SK-N-SH treated with all-trans-retinoic acid at 6 μM for 48 hours (cell line): ENCODE measurements around the gene LIMS1.

Experiments
- ATAC-seq: fragments of 200-7000 bp; cut with Tn5 transposase; 3 replicates; pipeline ENCODE4 v1.9.1; 2020; ENCODE audit warnings: mild to moderate bottlenecking, moderate library complexity
- ARNTL ChIP-seq: fragments of 450-650 bp; formaldehyde crosslinking; IDR thresholded peaks from 2 replicates; pipeline ENCODE4 v1.5.0; 2020; ENCODE audit warnings: low read depth, mild to moderate bottlenecking, moderate library complexity, borderline replicate concordance
- BACH2 ChIP-seq: fragments of 250-450 bp; sonication (Bioruptor Pico); IDR thresholded peaks from 2 replicates; pipeline ENCODE4 v1.9.0; 2021; ENCODE audit warnings: mild to moderate bottlenecking, borderline replicate concordance
- CSDC2 ChIP-seq: fragments of 250-450 bp; sonication (Bioruptor Pico); IDR thresholded peaks from 2 replicates; pipeline ENCODE4 v1.5.0; 2020; ENCODE audit warnings: mild to moderate bottlenecking, moderate library complexity
- GLIS3 ChIP-seq: fragments of 250-450 bp; sonication (Bioruptor Pico); IDR thresholded peaks from 2 replicates; pipeline ENCODE4 v1.5.0; 2020; ENCODE audit warnings: mild to moderate bottlenecking, moderate library complexity
- ISL1 ChIP-seq: fragments of 250-450 bp; sonication (Bioruptor Pico); IDR thresholded peaks from 2 replicates; pipeline ENCODE4 v2.1.2; 2022; ENCODE audit warnings: mild to moderate bottlenecking, moderate library complexity
- OSR1 ChIP-seq: fragments of 250-450 bp; sonication (Bioruptor Pico); IDR thresholded peaks from 2 replicates; pipeline ENCODE4 v1.8.0; 2022; ENCODE audit warnings: moderate library complexity, mild to moderate bottlenecking, inconsistent platforms
- PPARA ChIP-seq: fragments of 250-450 bp; sonication (Bioruptor Pico); IDR thresholded peaks from 2 replicates; pipeline ENCODE4 v1.5.0; 2020; ENCODE audit warnings: mild to moderate bottlenecking, borderline replicate concordance
- RARB ChIP-seq: fragments of 250-450 bp; sonication (Bioruptor Pico); IDR thresholded peaks from 2 replicates; pipeline ENCODE4 v1.8.0; 2021; ENCODE audit warnings: mild to moderate bottlenecking, moderate library complexity
- TCF4 ChIP-seq: fragments of 250-450 bp; sonication (Bioruptor Pico); IDR thresholded peaks from 2 replicates; pipeline ENCODE4 v1.8.0; 2021; ENCODE audit warnings: mild to moderate bottlenecking, moderate library complexity, borderline replicate concordance
- TOX ChIP-seq: fragments of 250-450 bp; sonication (Bioruptor Pico); IDR thresholded peaks from 2 replicates; pipeline ENCODE4 v1.8.0; 2021; ENCODE audit warnings: mild to moderate bottlenecking, moderate library complexity, borderline replicate concordance
- ZC3H10 ChIP-seq: fragments of 250-450 bp; sonication (Bioruptor Pico); IDR thresholded peaks from 2 replicates; pipeline ENCODE4 v1.5.1; 2021; ENCODE audit warnings: mild to moderate bottlenecking, moderate library complexity
- ZFP3 ChIP-seq: fragments of 250-450 bp; sonication (Bioruptor Pico); IDR thresholded peaks from 2 replicates; pipeline ENCODE4 v1.5.0; 2020; ENCODE audit warnings: mild to moderate bottlenecking, moderate library complexity
- ZFP30 ChIP-seq: fragments of 450-650 bp; formaldehyde crosslinking; IDR thresholded peaks from 2 replicates; pipeline ENCODE4 v1.5.0; 2022; ENCODE audit warnings: mild to moderate bottlenecking, moderate library complexity
- ZNF565 ChIP-seq: fragments of 450-650 bp; formaldehyde crosslinking; conservative IDR thresholded peaks from 2 replicates; pipeline ENCODE4 v1.5.0; 2020; ENCODE audit warnings: low read depth, mild to moderate bottlenecking, moderate library complexity
- ZNF70 ChIP-seq: fragments of 450-650 bp; formaldehyde crosslinking; IDR thresholded peaks from 2 replicates; pipeline ENCODE4 v1.5.0; 2020; ENCODE audit warnings: mild to moderate bottlenecking, moderate library complexity
- ZNF8 ChIP-seq: fragments of 450-650 bp; formaldehyde crosslinking; IDR thresholded peaks from 2 replicates; pipeline ENCODE4 v1.5.0; 2020; ENCODE audit warnings: mild to moderate bottlenecking, moderate library complexity
- TF ChIP-seq, protein P1 (sequence below): fragments of 250-450 bp; sonication (Bioruptor Pico); IDR thresholded peaks from 2 replicates; pipeline ENCODE4 v1.5.1; 2020; ENCODE audit warnings: low read depth, mild to moderate bottlenecking, moderate library complexity
- TF ChIP-seq, protein P2 (sequence below): fragments of 250-450 bp; sonication (Bioruptor Pico); IDR thresholded peaks from 2 replicates; pipeline ENCODE4 v1.5.1; 2021; ENCODE audit warnings: mild to moderate bottlenecking, moderate library complexity
- TF ChIP-seq, protein P3 (sequence below): fragments of 250-450 bp; sonication (Bioruptor Pico); IDR thresholded peaks from 2 replicates; pipeline ENCODE4 v1.8.0; 2020; ENCODE audit warnings: mild to moderate bottlenecking, moderate library complexity, borderline replicate concordance
- TF ChIP-seq, protein P4 (sequence below): fragments of 250-450 bp; sonication (Bioruptor Pico); IDR thresholded peaks from 2 replicates; pipeline ENCODE4 v1.5.0; 2020; ENCODE audit warnings: mild to moderate bottlenecking, moderate library complexity

The LIMS1 gene

DNA sequence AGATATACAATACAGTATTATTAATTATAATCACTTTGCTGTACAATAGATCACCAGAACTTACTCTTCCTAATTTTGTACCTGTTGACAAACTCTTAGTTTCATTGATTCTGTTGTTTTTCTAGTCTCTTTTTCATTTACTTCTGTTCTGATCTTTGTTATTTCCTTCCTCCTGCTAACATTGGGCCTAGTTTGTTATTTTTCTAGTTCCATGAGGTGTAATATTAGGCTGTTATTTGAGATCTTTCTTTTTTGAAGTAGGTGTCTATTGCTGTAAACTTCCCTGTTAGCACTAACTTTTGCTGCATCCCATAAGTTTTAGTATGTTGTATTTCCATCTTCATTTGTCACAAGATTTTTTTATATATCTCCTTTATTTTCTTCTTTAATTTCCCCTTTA lies 55.1 kb downstream of the LIMS1 start:
- ATAC-seq = no peak
- TF ChIP-seq RARB (CRISPR knock-in tag) = no peak
- TF ChIP-seq, protein P1, sequence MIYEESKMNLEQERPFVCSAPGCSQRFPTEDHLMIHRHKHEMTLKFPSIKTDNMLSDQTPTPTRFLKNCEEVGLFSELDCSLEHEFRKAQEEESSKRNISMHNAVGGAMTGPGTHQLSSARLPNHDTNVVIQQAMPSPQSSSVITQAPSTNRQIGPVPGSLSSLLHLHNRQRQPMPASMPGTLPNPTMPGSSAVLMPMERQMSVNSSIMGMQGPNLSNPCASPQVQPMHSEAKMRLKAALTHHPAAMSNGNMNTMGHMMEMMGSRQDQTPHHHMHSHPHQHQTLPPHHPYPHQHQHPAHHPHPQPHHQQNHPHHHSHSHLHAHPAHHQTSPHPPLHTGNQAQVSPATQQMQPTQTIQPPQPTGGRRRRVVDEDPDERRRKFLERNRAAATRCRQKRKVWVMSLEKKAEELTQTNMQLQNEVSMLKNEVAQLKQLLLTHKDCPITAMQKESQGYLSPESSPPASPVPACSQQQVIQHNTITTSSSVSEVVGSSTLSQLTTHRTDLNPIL (CRISPR knock-in tag) = no peak
- TF ChIP-seq, protein P2, sequence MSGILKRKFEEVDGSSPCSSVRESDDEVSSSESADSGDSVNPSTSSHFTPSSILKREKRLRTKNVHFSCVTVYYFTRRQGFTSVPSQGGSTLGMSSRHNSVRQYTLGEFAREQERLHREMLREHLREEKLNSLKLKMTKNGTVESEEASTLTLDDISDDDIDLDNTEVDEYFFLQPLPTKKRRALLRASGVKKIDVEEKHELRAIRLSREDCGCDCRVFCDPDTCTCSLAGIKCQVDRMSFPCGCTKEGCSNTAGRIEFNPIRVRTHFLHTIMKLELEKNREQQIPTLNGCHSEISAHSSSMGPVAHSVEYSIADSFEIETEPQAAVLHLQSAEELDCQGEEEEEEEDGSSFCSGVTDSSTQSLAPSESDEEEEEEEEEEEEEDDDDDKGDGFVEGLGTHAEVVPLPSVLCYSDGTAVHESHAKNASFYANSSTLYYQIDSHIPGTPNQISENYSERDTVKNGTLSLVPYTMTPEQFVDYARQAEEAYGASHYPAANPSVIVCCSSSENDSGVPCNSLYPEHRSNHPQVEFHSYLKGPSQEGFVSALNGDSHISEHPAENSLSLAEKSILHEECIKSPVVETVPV (CRISPR knock-in tag) = no peak
- no peak for TF ChIP-seq TOX (CRISPR knock-in tag)
- no peak for TF ChIP-seq OSR1 (CRISPR knock-in tag)
- TF ChIP-seq, all 23 proteins: peak for 0

DNA sequence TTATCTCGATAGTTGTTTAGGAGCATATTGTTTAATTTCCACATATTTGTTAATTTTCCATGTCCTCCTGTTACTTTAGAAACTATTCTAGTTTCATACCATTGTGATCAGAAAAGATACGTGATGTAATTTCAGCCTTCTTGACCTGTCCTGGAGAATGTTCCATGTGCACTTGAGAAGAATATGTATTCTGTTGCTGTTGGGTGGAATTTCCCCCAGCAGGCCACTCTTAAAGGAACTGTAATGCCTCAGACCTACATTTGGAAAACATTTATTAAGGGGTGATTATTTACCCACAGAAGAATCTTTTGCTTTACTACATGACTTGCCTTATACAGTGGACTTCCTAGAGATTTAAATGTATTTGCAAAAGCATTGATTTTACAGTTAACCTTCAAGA lies 55.5 kb downstream of the LIMS1 start:
- TF ChIP-seq PPARA (CRISPR knock-in tag) = no peak
- TF ChIP-seq TOX (CRISPR knock-in tag) = no peak
- TF ChIP-seq ZNF565 (CRISPR knock-in tag) = no peak
- no peak for TF ChIP-seq ARNTL (CRISPR knock-in tag)
- TF ChIP-seq ZC3H10 = no peak
- TF ChIP-seq, protein P3, sequence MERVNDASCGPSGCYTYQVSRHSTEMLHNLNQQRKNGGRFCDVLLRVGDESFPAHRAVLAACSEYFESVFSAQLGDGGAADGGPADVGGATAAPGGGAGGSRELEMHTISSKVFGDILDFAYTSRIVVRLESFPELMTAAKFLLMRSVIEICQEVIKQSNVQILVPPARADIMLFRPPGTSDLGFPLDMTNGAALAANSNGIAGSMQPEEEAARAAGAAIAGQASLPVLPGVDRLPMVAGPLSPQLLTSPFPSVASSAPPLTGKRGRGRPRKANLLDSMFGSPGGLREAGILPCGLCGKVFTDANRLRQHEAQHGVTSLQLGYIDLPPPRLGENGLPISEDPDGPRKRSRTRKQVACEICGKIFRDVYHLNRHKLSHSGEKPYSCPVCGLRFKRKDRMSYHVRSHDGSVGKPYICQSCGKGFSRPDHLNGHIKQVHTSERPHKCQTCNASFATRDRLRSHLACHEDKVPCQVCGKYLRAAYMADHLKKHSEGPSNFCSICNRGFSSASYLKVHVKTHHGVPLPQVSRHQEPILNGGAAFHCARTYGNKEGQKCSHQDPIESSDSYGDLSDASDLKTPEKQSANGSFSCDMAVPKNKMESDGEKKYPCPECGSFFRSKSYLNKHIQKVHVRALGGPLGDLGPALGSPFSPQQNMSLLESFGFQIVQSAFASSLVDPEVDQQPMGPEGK (CRISPR knock-in tag) = no peak
- ATAC-seq = no peak

DNA sequence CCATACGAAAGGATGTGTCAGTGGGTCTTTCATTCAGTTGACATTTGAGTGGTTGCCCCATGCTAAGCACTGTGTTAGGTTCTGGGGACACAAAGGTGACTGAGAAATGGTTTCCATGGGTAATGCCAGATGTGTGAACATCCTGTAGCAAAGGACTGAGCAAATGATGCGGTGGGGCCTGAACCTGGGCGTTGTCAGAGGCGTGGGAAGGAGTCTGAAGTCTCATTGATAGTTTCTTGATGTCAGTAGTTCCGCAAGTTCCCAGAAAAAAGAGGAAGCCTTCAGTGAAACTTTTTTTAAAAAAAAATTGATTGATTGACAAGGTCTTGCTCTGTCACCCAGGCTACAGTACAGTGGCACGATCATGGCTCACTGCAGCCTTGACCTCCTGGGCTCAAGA lies 56.9 kb downstream of the LIMS1 start:
- TF ChIP-seq OSR1 (CRISPR knock-in tag) = no peak
- ATAC-seq = no peak

DNA sequence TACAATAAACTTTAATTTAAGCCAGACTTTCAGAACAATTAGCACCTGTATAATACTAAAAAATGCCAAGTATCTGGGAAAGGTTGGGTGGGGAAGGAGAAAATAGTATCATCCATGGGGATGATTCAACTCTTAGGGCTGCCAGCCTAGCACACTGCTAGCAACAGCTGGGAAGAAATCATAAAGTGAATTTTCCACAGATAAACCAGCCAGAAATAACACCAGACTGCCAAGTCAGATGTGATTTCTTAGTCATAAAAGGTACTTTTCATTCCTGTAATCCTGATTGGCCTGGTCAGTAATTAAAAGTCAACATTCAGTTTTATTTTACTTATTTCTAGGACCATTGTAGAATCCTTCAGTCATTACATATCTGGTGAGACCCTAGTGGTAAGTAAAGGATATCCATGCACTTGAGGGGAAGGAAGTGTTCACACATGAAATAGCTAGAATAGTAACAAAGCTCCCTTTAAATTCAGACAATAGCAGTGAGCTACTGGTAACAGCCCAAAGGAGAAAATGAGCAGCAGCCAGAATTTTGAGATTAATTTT lies 59.4 kb downstream of the LIMS1 start:
- peak; percentile 59 for ATAC-seq
- no peak for TF ChIP-seq ZFP3 (CRISPR knock-in tag)
- no peak for TF ChIP-seq ZNF8 (CRISPR knock-in tag)
- TF ChIP-seq, protein P1 (CRISPR knock-in tag) = 0 out of 2 replicates have a peak, but pooled peaks have one; percentile 21
- peak; percentile 46 for TF ChIP-seq ISL1 (CRISPR knock-in tag)

DNA sequence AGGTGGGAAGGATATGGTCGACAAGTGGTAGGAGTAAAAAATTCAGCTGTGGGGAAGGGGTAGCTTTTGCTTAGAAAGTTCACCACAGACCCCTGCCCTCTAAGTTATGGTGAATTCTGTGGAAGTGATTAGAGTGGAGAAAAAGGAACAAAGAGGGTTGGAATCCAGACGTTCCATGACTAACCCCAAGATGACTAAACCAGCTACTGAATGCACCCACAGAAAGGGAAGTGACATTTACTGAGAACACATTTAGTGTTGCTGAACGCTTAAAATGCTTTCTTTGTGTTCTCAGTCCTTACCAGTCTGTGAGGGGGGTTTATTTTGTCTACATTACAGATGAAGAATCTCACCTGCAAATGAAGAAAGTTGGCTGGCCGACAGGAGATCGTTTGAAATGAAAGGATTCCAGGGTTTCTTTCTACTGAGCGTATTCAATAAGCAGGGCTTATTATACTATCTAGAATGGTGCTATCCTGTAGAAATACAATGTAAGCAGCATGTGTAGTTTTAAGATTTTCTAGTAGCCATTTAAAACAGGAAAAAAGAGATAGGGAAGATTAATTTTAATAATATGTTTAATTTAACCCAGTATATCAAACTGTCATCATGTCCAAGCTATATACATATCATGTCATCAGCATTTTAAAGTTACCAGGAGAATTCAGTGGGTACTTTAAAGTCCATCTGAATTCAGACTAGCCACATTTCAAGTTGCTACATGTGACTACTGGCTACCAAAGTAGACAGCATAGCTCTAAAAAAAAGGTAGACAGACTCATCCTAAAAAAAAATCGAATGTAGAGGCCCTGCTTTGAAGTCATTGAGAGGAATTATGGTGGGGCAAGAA lies 60.1 kb downstream of the LIMS1 start:
- peak; percentile 71 for ATAC-seq
- TF ChIP-seq ZNF70 (no peak), ISL1 (CRISPR knock-in tag) (no peak), TCF4 (no peak), BACH2 (CRISPR knock-in tag) (no peak), CSDC2 (CRISPR knock-in tag) (no peak), ARNTL (CRISPR knock-in tag) (no peak), GLIS3 (CRISPR knock-in tag) (no peak), RARB (CRISPR knock-in tag) (no peak), TOX (CRISPR knock-in tag) (no peak; the same call in 1 of the 2 replicates), ZFP30 (no peak)
- TF ChIP-seq, protein P4, sequence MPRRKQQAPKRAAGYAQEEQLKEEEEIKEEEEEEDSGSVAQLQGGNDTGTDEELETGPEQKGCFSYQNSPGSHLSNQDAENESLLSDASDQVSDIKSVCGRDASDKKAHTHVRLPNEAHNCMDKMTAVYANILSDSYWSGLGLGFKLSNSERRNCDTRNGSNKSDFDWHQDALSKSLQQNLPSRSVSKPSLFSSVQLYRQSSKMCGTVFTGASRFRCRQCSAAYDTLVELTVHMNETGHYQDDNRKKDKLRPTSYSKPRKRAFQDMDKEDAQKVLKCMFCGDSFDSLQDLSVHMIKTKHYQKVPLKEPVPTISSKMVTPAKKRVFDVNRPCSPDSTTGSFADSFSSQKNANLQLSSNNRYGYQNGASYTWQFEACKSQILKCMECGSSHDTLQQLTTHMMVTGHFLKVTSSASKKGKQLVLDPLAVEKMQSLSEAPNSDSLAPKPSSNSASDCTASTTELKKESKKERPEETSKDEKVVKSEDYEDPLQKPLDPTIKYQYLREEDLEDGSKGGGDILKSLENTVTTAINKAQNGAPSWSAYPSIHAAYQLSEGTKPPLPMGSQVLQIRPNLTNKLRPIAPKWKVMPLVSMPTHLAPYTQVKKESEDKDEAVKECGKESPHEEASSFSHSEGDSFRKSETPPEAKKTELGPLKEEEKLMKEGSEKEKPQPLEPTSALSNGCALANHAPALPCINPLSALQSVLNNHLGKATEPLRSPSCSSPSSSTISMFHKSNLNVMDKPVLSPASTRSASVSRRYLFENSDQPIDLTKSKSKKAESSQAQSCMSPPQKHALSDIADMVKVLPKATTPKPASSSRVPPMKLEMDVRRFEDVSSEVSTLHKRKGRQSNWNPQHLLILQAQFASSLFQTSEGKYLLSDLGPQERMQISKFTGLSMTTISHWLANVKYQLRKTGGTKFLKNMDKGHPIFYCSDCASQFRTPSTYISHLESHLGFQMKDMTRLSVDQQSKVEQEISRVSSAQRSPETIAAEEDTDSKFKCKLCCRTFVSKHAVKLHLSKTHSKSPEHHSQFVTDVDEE = no peak
